HG03108 (cell line): ENCODE data around the gene FAM171A1.

Experiments used
- ATAC-seq: cut with Tn5 transposase; IDR thresholded peaks from one replicate; pipeline ENCODE4 v1.9.1; 2021; ENCODE audit warnings: moderate library complexity; ENCODE audit not compliant: unreplicated experiment

Gene FAM171A1

GRCh38 chr10:15374156-15374555 lies 3.1 kb upstream of the FAM171A1 start:
- ATAC-seq, result no peak

GRCh38 chr10:15373199-15373598 lies 2.1 kb upstream of the FAM171A1 start:
- no peak for ATAC-seq

GRCh38 chr10:15370212-15370855 lies 755 bp downstream of the FAM171A1 start:
- ATAC-seq, result peak; percentile 21

- no peak for ATAC-seq
Observed at GRCh38 chr10:15369256-15370211, 1.6 kb downstream of the FAM171A1 start.

- ATAC-seq, result no peak
Observed at GRCh38 chr10:15368101-15368855, 2.8 kb downstream of the FAM171A1 start.

GRCh38 chr10:15367296-15368085 lies 3.6 kb downstream of the FAM171A1 start:
- ATAC-seq, result no peak

GRCh38 chr10:15365692-15366091 lies 5.4 kb downstream of the FAM171A1 start:
- ATAC-seq, result no peak

GRCh38 chr10:15364001-15364400 lies 7.1 kb downstream of the FAM171A1 start:
- ATAC-seq, result no peak

- ATAC-seq, result no peak
Observed at GRCh38 chr10:15363031-15363430, 8.1 kb downstream of the FAM171A1 start.

- ATAC-seq, result no peak
Observed at GRCh38 chr10:15361131-15361530, 10.0 kb downstream of the FAM171A1 start.

- no peak for ATAC-seq
Observed at GRCh38 chr10:15360566-15360965, 10.5 kb downstream of the FAM171A1 start.

GRCh38 chr10:15353471-15354017 lies 17.5 kb downstream of the FAM171A1 start:
- no peak for ATAC-seq

- ATAC-seq, result no peak
Observed at GRCh38 chr10:15352836-15353235, 18.3 kb downstream of the FAM171A1 start.

- ATAC-seq, result no peak
Observed at GRCh38 chr10:15352201-15352600, 18.9 kb downstream of the FAM171A1 start.

- no peak for ATAC-seq
Observed at GRCh38 chr10:15351099-15351820, 19.8 kb downstream of the FAM171A1 start.

- ATAC-seq, result no peak
Observed at GRCh38 chr10:15349112-15349511, 22.0 kb downstream of the FAM171A1 start.

- no peak for ATAC-seq
Observed at GRCh38 chr10:15348579-15348978, 22.5 kb downstream of the FAM171A1 start.

GRCh38 chr10:15347150-15347549 lies 23.9 kb downstream of the FAM171A1 start:
- no peak for ATAC-seq

- no peak for ATAC-seq
Observed at GRCh38 chr10:15346440-15347141, 24.5 kb downstream of the FAM171A1 start.
